ENCODE measurements around the gene BRIP1. TPM values are rescaled to one million over a fixed set of nuclear protein-coding genes. Genes with fewer than 3 reads are reported as not detected.

Gene BRIP1
- total RNA-seq, 1 experiment from 2014 or later, result 9.4 TPM

- Histone ChIP-seq H3K4me3 (ENCODE audit: low read depth in 2 of 2, low read length in 2 of 2) (no peak overlapping the region), H3K27ac (ENCODE audit: low read length) (no peak overlapping the region), H3K9me3 (ENCODE audit: control insufficient read depth, insufficient read depth, low read depth, low read length) (no peaks in the 10 kb centered on the region), H3K27me3 (ENCODE audit: control insufficient read depth, insufficient read depth, low read length) (no peaks in the 10 kb centered on the region), H3K4me1 (ENCODE audit: control insufficient read depth, insufficient read depth, low read length) (no peaks in the 10 kb centered on the region), H3K36me3 (ENCODE audit: control insufficient read depth, insufficient read depth, low read length) (no peaks in the 10 kb centered on the region)
- TF ChIP-seq, protein P1, sequence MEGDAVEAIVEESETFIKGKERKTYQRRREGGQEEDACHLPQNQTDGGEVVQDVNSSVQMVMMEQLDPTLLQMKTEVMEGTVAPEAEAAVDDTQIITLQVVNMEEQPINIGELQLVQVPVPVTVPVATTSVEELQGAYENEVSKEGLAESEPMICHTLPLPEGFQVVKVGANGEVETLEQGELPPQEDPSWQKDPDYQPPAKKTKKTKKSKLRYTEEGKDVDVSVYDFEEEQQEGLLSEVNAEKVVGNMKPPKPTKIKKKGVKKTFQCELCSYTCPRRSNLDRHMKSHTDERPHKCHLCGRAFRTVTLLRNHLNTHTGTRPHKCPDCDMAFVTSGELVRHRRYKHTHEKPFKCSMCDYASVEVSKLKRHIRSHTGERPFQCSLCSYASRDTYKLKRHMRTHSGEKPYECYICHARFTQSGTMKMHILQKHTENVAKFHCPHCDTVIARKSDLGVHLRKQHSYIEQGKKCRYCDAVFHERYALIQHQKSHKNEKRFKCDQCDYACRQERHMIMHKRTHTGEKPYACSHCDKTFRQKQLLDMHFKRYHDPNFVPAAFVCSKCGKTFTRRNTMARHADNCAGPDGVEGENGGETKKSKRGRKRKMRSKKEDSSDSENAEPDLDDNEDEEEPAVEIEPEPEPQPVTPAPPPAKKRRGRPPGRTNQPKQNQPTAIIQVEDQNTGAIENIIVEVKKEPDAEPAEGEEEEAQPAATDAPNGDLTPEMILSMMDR (IDR thresholded peaks at IDR 0.05), result no peak
- TF ChIP-seq, protein P2, sequence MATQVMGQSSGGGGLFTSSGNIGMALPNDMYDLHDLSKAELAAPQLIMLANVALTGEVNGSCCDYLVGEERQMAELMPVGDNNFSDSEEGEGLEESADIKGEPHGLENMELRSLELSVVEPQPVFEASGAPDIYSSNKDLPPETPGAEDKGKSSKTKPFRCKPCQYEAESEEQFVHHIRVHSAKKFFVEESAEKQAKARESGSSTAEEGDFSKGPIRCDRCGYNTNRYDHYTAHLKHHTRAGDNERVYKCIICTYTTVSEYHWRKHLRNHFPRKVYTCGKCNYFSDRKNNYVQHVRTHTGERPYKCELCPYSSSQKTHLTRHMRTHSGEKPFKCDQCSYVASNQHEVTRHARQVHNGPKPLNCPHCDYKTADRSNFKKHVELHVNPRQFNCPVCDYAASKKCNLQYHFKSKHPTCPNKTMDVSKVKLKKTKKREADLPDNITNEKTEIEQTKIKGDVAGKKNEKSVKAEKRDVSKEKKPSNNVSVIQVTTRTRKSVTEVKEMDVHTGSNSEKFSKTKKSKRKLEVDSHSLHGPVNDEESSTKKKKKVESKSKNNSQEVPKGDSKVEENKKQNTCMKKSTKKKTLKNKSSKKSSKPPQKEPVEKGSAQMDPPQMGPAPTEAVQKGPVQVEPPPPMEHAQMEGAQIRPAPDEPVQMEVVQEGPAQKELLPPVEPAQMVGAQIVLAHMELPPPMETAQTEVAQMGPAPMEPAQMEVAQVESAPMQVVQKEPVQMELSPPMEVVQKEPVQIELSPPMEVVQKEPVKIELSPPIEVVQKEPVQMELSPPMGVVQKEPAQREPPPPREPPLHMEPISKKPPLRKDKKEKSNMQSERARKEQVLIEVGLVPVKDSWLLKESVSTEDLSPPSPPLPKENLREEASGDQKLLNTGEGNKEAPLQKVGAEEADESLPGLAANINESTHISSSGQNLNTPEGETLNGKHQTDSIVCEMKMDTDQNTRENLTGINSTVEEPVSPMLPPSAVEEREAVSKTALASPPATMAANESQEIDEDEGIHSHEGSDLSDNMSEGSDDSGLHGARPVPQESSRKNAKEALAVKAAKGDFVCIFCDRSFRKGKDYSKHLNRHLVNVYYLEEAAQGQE (IDR thresholded peaks at IDR 0.05; ENCODE audit: insufficient read depth in 1 of 2, low read depth in 2 of 2, low read length in 1 of 2), result no peak
- TF ChIP-seq POLR2AphosphoS5 (IDR thresholded peaks at IDR 0.05; ENCODE audit: low read depth, low read length) (no peak), SIN3A (IDR thresholded peaks at IDR 0.05; ENCODE audit: borderline replicate concordance, insufficient read depth, low read depth, low read length) (no peak), TCF7L2 (IDR thresholded peaks at IDR 0.05; ENCODE audit: low read depth, low read length) (no peak)
- no TSS peak for BruUV-seq (replicated peaks)
- in situ Hi-C loops (cut with HindIII; ENCODE audit: low pct_unique_long_range_greater_than_20kb, low sequenced_read_pairs), result no loop called here
- ATAC-seq, result no peak
- intact Hi-C loops (cut with micrococcal nuclease; ENCODE audit: unreplicated experiment), result no loop called here
- POLR2A ChIA-PET, result no interaction called here
- CTCF ChIA-PET, result no interaction called here
- DNase-seq (ENCODE audit: low read depth, low spot score), result no peak
Measured at GRCh38 chr17:61631800-61632199, 231.5 kb downstream of the BRIP1 start.

Other genes starting within 250 kb of the BRIP1 start
- 32.5 TPM for gene INTS2, start 64.5 kb upstream of the BRIP1 start, total RNA-seq (2021; ENCODE audit: unreplicated experiment)
- gene MED13, start 201.8 kb upstream of the BRIP1 start, total RNA-seq (2021; ENCODE audit: unreplicated experiment), result 69.5 TPM